Type B pancreatic cell (in vitro differentiated cells): ENCODE results near the gene CRYBB1. TPM values are rescaled to one million over a fixed set of nuclear protein-coding genes. Genes with fewer than 3 reads are reported as not detected.

Experiments
- DNase-seq: peaks from one replicate; pipeline ENCODE4 v3.0.0; 2021; ENCODE audit warnings: mixed read lengths; ENCODE audit not compliant: unreplicated experiment; ENCODE audit errors: extremely low spot score
- H3K27ac Mint-ChIP-seq: 2 replicates; pipeline ENCODE4 v1.8.0; 2021; ENCODE audit warnings: mild to moderate bottlenecking, mixed read lengths
- H3K27me3 Mint-ChIP-seq: 2 replicates; pipeline ENCODE4 v1.8.0; 2021; ENCODE audit warnings: mixed read lengths
- H3K36me3 Mint-ChIP-seq: 2 replicates; pipeline ENCODE4 v1.8.0; 2021; ENCODE audit warnings: mixed read lengths
- H3K4me1 Mint-ChIP-seq: one replicate; pipeline ENCODE4 v1.8.0; 2021; ENCODE audit warnings: mixed read lengths; ENCODE audit not compliant: unreplicated experiment
- H3K4me3 Mint-ChIP-seq: 2 replicates; pipeline ENCODE4 v1.8.0; 2021; ENCODE audit warnings: mild to moderate bottlenecking, mixed read lengths
- H3K9me3 Mint-ChIP-seq: 2 replicates; pipeline ENCODE4 v1.8.0; 2021; ENCODE audit warnings: mixed read lengths
- CTCF ChIP-seq: fragments of 200-600 bp; sonication (generic); conservative IDR thresholded peaks from 2 replicates; pipeline ENCODE4 v1.5.0; 2021; ENCODE audit warnings: antibody characterized with exemption, mild to moderate bottlenecking
- total RNA-seq: library from RNA; stranded (reverse); gene quantifications from 2 replicates; pipeline ENCODE4 v1.2.1, GENCODE V29; 2021; ENCODE audit warnings: low replicate concordance

Gene CRYBB1
- total RNA-seq, 1 donor from 2014 or later: 4.6 TPM

GRCh38 chr22:26570864-26571525, 46.8 kb downstream of the CRYBB1 start:
- Mint-ChIP-seq H3K4me1 (peaks cover 21% of the 10 kb centered on the region), H3K27ac (peak overlapping the region; percentile 79), H3K36me3 (peaks cover 4% of the 10 kb centered on the region)

GRCh38 chr22:26570115-26570514, 47.7 kb downstream of the CRYBB1 start:
- TF ChIP-seq CTCF: no peak
- DNase-seq: no peak
- Mint-ChIP-seq H3K36me3 (peaks cover 1% of the 10 kb centered on the region), H3K27ac (peak overlapping the region; percentile 79), H3K27me3 (no peaks in the 10 kb centered on the region), H3K4me3 (peak overlapping the region; percentile 44), H3K4me1 (peaks cover 21% of the 10 kb centered on the region), H3K9me3 (no peaks in the 10 kb centered on the region)

More at GRCh38 chr22:26570864-26571525, 46.8 kb downstream of the CRYBB1 start:
- Mint-ChIP-seq H3K27me3 (no peaks in the 10 kb centered on the region), H3K9me3 (no peaks in the 10 kb centered on the region), H3K4me3 (peak overlapping the region; percentile 16)
- TF ChIP-seq CTCF: no peak
- no peak for DNase-seq

GRCh38 chr22:26568207-26568706, 49.6 kb downstream of the CRYBB1 start:
- no peaks in the 10 kb centered on the region for H3K9me3 Mint-ChIP-seq
- peak overlapping the region; percentile 77 for H3K4me3 Mint-ChIP-seq
- no peak for TF ChIP-seq CTCF
- peak overlapping the region; percentile 99 for H3K27ac Mint-ChIP-seq
- no peaks in the 10 kb centered on the region for H3K36me3 Mint-ChIP-seq
- DNase-seq: no peak
- H3K27me3 Mint-ChIP-seq: no peaks in the 10 kb centered on the region
- peaks cover 21% of the 10 kb centered on the region for H3K4me1 Mint-ChIP-seq

- Mint-ChIP-seq H3K4me1 (peaks cover 21% of the 10 kb centered on the region), H3K36me3 (no peaks in the 10 kb centered on the region), H3K27ac (peak overlapping the region; percentile 99), H3K4me3 (peak overlapping the region; percentile 77), H3K9me3 (no peaks in the 10 kb centered on the region), H3K27me3 (no peaks in the 10 kb centered on the region)
- no peak for DNase-seq
- no peak for TF ChIP-seq CTCF
Observed at GRCh38 chr22:26567610-26568009, 50.2 kb downstream of the CRYBB1 start.

GRCh38 chr22:26566994-26567393, 50.8 kb downstream of the CRYBB1 start:
- H3K4me3 Mint-ChIP-seq: no peak overlapping the region
- no peaks in the 10 kb centered on the region for H3K36me3 Mint-ChIP-seq
- DNase-seq: no peak
- no peaks in the 10 kb centered on the region for H3K9me3 Mint-ChIP-seq
- peaks cover 21% of the 10 kb centered on the region for H3K4me1 Mint-ChIP-seq
- no peaks in the 10 kb centered on the region for H3K27me3 Mint-ChIP-seq
- peak overlapping the region; percentile 33 for H3K27ac Mint-ChIP-seq
- TF ChIP-seq CTCF: no peak
